GM12872 (cell line): Measurements from ENCODE around the gene SSB.

Experiments used
- TF ChIP-seq, protein P1 (sequence below): IDR thresholded peaks from 3 replicates; pipeline ENCODE4 v1.5.1; 2011; ENCODE audit warnings: low read depth, mild to moderate bottlenecking, low read length, moderate library complexity; ENCODE audit not compliant: insufficient read depth

SSB gene

DNA sequence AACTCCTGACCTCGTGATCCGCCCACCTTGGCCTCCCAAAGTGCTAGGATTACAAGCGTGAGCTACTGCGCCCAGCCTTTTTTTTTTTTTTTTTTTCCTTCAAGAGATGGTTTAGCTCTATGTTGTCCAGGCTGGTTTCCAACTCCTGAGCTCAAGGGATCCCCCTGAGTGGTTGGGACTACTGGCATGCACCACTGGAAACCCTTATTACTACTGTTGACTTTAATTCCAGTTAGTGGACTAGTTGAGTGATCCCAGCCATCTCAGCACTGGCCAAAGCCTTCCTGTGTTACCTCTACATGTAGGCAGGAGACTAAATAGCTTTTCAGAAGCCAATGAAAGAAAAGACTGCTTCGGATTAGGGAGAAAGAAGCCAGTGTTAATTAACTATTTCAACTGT, 8.1 kb upstream of the SSB start:
- TF ChIP-seq, protein P1, sequence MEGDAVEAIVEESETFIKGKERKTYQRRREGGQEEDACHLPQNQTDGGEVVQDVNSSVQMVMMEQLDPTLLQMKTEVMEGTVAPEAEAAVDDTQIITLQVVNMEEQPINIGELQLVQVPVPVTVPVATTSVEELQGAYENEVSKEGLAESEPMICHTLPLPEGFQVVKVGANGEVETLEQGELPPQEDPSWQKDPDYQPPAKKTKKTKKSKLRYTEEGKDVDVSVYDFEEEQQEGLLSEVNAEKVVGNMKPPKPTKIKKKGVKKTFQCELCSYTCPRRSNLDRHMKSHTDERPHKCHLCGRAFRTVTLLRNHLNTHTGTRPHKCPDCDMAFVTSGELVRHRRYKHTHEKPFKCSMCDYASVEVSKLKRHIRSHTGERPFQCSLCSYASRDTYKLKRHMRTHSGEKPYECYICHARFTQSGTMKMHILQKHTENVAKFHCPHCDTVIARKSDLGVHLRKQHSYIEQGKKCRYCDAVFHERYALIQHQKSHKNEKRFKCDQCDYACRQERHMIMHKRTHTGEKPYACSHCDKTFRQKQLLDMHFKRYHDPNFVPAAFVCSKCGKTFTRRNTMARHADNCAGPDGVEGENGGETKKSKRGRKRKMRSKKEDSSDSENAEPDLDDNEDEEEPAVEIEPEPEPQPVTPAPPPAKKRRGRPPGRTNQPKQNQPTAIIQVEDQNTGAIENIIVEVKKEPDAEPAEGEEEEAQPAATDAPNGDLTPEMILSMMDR = no peak

- TF ChIP-seq, protein P1 = no peak
These were observed 3.5 kb upstream of the SSB start for GRCh38 chr2:169795181-169795580.

DNA sequence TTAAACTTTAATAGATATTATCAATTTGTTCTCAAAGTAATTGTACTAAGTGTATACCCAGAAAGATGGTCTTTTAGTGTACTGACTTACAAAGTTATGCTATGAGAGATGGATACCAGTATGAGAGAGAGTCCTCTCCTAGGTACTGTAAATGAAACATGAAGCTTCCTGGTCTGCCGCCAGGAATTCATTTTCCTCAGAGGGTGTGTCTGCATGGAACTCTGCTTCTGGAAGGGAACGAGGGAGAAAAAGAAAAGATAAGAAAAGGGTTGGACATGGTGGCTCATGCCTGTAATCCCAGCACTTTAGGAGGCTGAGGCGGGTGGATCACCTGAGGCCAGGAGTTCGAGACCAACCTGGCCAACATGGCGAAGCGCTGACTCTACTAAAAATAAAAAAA, 2.2 kb upstream of the SSB start:
- TF ChIP-seq, protein P1 = no peak

- TF ChIP-seq, protein P1 = no peak
These were observed 1.1 kb upstream of the SSB start for GRCh38 chr2:169797601-169798000.

DNA sequence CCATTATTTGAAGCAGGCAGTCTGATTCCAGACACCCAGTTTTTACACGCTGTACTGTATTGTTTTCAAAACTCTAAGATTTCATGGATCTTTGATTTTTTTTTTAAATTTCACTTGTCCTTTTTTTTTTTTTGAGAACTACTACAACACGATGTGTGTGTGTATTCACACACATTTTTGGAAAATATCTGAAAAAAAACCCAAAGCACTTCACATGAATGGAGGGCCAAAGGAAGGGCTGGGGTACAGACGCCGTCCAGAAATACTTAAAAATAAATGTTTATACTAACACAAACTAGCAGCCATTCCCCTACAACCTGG, 314 bp upstream of the SSB start:
- TF ChIP-seq, protein P1 = no peak

- TF ChIP-seq, protein P1 = no peak
These were observed 4.8 kb downstream of the SSB start for GRCh38 chr2:169803480-169803879.

- TF ChIP-seq, protein P1 = no peak
These were observed 7.9 kb downstream of the SSB start for GRCh38 chr2:169806586-169806985.

DNA sequence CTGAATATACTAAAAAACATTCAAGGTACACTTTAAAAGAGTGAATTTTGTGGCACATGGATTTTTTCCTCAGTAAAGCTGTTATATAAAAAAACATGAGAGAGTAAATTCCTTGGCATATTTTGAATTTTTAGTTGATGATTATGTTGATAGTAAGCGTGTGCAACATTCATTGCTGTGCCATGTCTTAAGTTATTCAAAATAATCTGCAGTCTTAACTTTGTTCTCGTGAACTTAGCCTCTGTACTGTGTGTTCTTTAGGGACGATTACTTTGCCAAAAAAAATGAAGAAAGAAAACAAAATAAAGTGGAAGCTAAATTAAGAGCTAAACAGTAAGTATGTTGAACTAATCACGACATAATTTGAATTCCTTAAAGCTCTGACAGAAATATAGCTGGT, 9.6 kb downstream of the SSB start:
- TF ChIP-seq, protein P1 = no peak
